HEK293T (cell line): ENCODE results near the gene FOXP4.

ENCODE experiments used
- CTCF ChIA-PET: fragments of 350-600 bp; formaldehyde crosslinking; extraction: SDS; loops from one replicate; lab custom pipeline; 2021; ENCODE audit warnings: antibody characterized with exemption, inconsistent platforms; lab: Yijun Ruan, JAX
- POLR2A ChIA-PET: fragments of 350-600 bp; formaldehyde crosslinking; extraction: SDS; loops from one replicate; lab custom pipeline; 2020; ENCODE audit warnings: antibody characterized with exemption, inconsistent platforms; lab: Yijun Ruan, JAX
- DNase-seq: peaks from one replicate; pipeline ENCODE4 v3.0.0; 2012; ENCODE audit warnings: mixed read lengths; ENCODE audit errors: extremely low spot score
- ARNT ChIP-seq: fragments of 450-650 bp; IDR thresholded peaks from 2 replicates; pipeline ENCODE4 v1.6.1; 2017; ENCODE audit warnings: mild to moderate bottlenecking
- BHLHE40 ChIP-seq: fragments of 450-650 bp; IDR thresholded peaks from 2 replicates; pipeline ENCODE4 v1.6.1; 2016; ENCODE audit warnings: mild to moderate bottlenecking, moderate library complexity, borderline replicate concordance
- CTBP1 ChIP-seq: fragments of 450-650 bp; IDR thresholded peaks from 2 replicates; pipeline ENCODE4 v1.6.1; 2016; ENCODE audit warnings: borderline replicate concordance
- ELF4 ChIP-seq: fragments of 450-650 bp; IDR thresholded peaks from 2 replicates; pipeline ENCODE4 v1.6.1; 2017; ENCODE audit warnings: antibody characterized with exemption
- FOXA1 ChIP-seq: fragments of 450-650 bp; IDR thresholded peaks from 2 replicates; pipeline ENCODE4 v1.6.1; 2016; ENCODE audit warnings: mild to moderate bottlenecking
- FOXK2 ChIP-seq: fragments of 450-650 bp; IDR thresholded peaks from 2 replicates; pipeline ENCODE4 v1.6.1; 2016; ENCODE audit warnings: mild to moderate bottlenecking
- FOXM1 ChIP-seq: fragments of 450-650 bp; IDR thresholded peaks from 2 replicates; pipeline ENCODE4 v1.6.1; 2017; ENCODE audit warnings: mild to moderate bottlenecking, borderline replicate concordance
- HDGF ChIP-seq: fragments of 450-650 bp; IDR thresholded peaks from 2 replicates; pipeline ENCODE4 v1.6.1; 2017; ENCODE audit warnings: antibody characterized with exemption, borderline replicate concordance
- L3MBTL2 ChIP-seq: fragments of 450-650 bp; conservative IDR thresholded peaks from 2 replicates; pipeline ENCODE4 v1.6.1; 2016; ENCODE audit warnings: mild to moderate bottlenecking
- LEF1 ChIP-seq: fragments of 450-650 bp; IDR thresholded peaks from 2 replicates; pipeline ENCODE4 v1.6.1; 2017; ENCODE audit warnings: mild to moderate bottlenecking, borderline replicate concordance
- NFRKB ChIP-seq: fragments of 450-650 bp; IDR thresholded peaks from 2 replicates; pipeline ENCODE4 v1.6.1; 2016; ENCODE audit warnings: mild to moderate bottlenecking, moderate library complexity
- PKNOX1 ChIP-seq: fragments of 450-650 bp; IDR thresholded peaks from 2 replicates; pipeline ENCODE4 v1.6.1; 2016
- SP1 ChIP-seq: fragments of 450-650 bp; IDR thresholded peaks from 2 replicates; pipeline ENCODE4 v1.6.1; 2017
- SUZ12 ChIP-seq: fragments of 450-650 bp; IDR thresholded peaks from 2 replicates; pipeline ENCODE4 v1.6.1; 2016; ENCODE audit warnings: mild to moderate bottlenecking
- TARDBP ChIP-seq: fragments of 450-650 bp; IDR thresholded peaks from 2 replicates; pipeline ENCODE4 v1.6.1; 2016
- ZNF384 ChIP-seq: fragments of 450-650 bp; IDR thresholded peaks from 2 replicates; pipeline ENCODE4 v1.6.1; 2016

Gene FOXP4

GRCh38 chr6:41505122-41506049 is 40.8 kb upstream of the FOXP4 start:
- ChIA-PET POLR2A (no interaction called here), CTCF (interaction anchor here (0.5 kb wide), 1 partner anchor 68 kb away, joined by 8 read pairs; no protein-coding TSS in a partner anchor)
- DNase-seq = no peak
- TF ChIP-seq NFRKB (no peak), ELF4 (no peak), TARDBP (no peak), SUZ12 (no peak)

- TF ChIP-seq SP1 (no peak), NFRKB (no peak)
- ChIA-PET CTCF (interaction anchor here (1.0 kb wide), 1 partner anchor 80 kb away, joined by 3 read pairs; no protein-coding TSS in a partner anchor), POLR2A (no interaction called here)
- DNase-seq = no peak
These were observed 37.7 kb upstream of the FOXP4 start for GRCh38 chr6:41508479-41508878.

GRCh38 chr6:41509580-41509979 is 36.6 kb upstream of the FOXP4 start:
- TF ChIP-seq L3MBTL2 (no peak), TARDBP (no peak), ELF4 (no peak), BHLHE40 (no peak), SUZ12 (no peak), FOXK2 (no peak), FOXM1 (no peak), NFRKB (no peak), FOXA1 (no peak), ZNF384 (no peak), LEF1 (no peak), ARNT (no peak), HDGF (no peak), PKNOX1 (no peak), CTBP1 (no peak), SP1 (no peak)
- ChIA-PET CTCF (interaction anchor here (0.7 to 1.0 kb wide), 2 partner anchors 9 to 11 kb away, joined by 3 read pairs; no protein-coding TSS in a partner anchor), POLR2A (no interaction called here)
- DNase-seq = no peak

- no peak for DNase-seq
- TF ChIP-seq PKNOX1 (no peak), FOXM1 (no peak), FOXK2 (no peak), CTBP1 (no peak), ELF4 (no peak), FOXA1 (no peak), SUZ12 (no peak), SP1 (no peak), ZNF384 (no peak), NFRKB (no peak)
- ChIA-PET POLR2A (interaction anchor here (1.4 kb wide), 1 partner anchor 9 kb away, joined by 3 read pairs; no protein-coding TSS in a partner anchor), CTCF (interaction anchor here (0.5 kb wide), 1 partner anchor 507 kb away, joined by 3 read pairs; no protein-coding TSS in a partner anchor)
These were observed 34.6 kb upstream of the FOXP4 start for GRCh38 chr6:41511443-41512060.

- CTCF ChIA-PET = no interaction called here
- POLR2A ChIA-PET = no interaction called here
- TF ChIP-seq CTBP1 = no peak
- TF ChIP-seq PKNOX1 = no peak
- TF ChIP-seq NFRKB = no peak
- no peak for TF ChIP-seq TARDBP
- TF ChIP-seq HDGF = no peak
- no peak for TF ChIP-seq FOXM1
- no peak for TF ChIP-seq LEF1
- no peak for TF ChIP-seq SP1
- no peak for TF ChIP-seq ZNF384
- no peak for DNase-seq
These were observed 34.0 kb upstream of the FOXP4 start for GRCh38 chr6:41512146-41512701.

GRCh38 chr6:41515995-41516394 is 30.2 kb upstream of the FOXP4 start:
- ChIA-PET CTCF (no interaction called here), POLR2A (interaction anchor here (1.3 kb wide), 1 partner anchor 31 kb away, joined by 3 read pairs; no protein-coding TSS in a partner anchor)
- no peak for DNase-seq
- TF ChIP-seq SUZ12 (no peak), LEF1 (no peak), FOXM1 (no peak), ARNT (no peak), FOXK2 (no peak), BHLHE40 (no peak), CTBP1 (no peak)
